MM.1S (cell line): ENCODE measurements around the gene GSTM4.
"Not testable (repeated sequence)": the region's sequence is repeated elsewhere in the genome, so short reads cannot be mapped to it uniquely, and the experiment has no call there.

Experiments used
- EZH2phosphoT487 ChIP-seq: fragments of 300-600 bp; sonication (generic); IDR thresholded peaks from 2 replicates; pipeline ENCODE4 v1.6.1; 2018; ENCODE audit warnings: antibody characterized with exemption, low read length
- TF ChIP-seq, protein P1 (sequence below): fragments of 300-600 bp; sonication (generic); IDR thresholded peaks from 2 replicates; pipeline ENCODE4 v1.5.1; 2016; ENCODE audit warnings: antibody characterized with exemption, low read length, mixed read lengths

DNA sequence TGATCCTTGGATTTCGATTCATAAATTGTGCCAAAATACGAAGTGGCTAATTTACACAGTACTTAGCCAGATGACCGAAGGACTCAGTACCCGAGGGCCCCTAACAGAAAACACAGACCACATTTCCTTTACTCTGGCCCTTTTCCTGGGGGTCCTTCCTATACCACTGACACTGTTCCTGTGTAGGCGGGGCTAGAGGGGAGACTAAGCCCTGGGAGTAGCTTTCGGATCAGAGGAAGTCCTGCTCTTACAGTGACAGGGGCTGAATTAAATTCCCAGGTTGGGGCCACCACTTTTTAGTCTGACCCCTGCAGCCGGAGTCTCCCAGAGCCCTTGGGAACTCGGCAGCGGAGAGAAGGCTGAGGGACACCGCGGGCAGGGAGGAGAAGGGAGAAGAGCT, 31.2 kb downstream of the GSTM4 start:
- not testable (repeated sequence) for TF ChIP-seq EZH2phosphoT487
- TF ChIP-seq, protein P1, sequence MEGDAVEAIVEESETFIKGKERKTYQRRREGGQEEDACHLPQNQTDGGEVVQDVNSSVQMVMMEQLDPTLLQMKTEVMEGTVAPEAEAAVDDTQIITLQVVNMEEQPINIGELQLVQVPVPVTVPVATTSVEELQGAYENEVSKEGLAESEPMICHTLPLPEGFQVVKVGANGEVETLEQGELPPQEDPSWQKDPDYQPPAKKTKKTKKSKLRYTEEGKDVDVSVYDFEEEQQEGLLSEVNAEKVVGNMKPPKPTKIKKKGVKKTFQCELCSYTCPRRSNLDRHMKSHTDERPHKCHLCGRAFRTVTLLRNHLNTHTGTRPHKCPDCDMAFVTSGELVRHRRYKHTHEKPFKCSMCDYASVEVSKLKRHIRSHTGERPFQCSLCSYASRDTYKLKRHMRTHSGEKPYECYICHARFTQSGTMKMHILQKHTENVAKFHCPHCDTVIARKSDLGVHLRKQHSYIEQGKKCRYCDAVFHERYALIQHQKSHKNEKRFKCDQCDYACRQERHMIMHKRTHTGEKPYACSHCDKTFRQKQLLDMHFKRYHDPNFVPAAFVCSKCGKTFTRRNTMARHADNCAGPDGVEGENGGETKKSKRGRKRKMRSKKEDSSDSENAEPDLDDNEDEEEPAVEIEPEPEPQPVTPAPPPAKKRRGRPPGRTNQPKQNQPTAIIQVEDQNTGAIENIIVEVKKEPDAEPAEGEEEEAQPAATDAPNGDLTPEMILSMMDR = not testable (repeated sequence)
